NCI-H187 (cell line): Measurements from ENCODE around the gene ACSM3.
A peak's percentile ranks its signal among the peaks of the same experiment; 100 is the strongest.
"Not testable (repeated sequence)": the region's sequence is repeated elsewhere in the genome, so short reads cannot be mapped to it uniquely, and the experiment has no call there.

Experiments used
- DNase-seq, 2 experiments: peaks; one replicate each; lab custom pipeline; 2025; lab: John Stamatoyannopoulos, UW

ACSM3 gene, protein sequence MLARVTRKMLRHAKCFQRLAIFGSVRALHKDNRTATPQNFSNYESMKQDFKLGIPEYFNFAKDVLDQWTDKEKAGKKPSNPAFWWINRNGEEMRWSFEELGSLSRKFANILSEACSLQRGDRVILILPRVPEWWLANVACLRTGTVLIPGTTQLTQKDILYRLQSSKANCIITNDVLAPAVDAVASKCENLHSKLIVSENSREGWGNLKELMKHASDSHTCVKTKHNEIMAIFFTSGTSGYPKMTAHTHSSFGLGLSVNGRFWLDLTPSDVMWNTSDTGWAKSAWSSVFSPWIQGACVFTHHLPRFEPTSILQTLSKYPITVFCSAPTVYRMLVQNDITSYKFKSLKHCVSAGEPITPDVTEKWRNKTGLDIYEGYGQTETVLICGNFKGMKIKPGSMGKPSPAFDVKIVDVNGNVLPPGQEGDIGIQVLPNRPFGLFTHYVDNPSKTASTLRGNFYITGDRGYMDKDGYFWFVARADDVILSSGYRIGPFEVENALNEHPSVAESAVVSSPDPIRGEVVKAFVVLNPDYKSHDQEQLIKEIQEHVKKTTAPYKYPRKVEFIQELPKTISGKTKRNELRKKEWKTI

GRCh38 chr16:20763461-20764232, at the start of gene ACSM3:
Gene ACSM3, plus strand, starts transcription at chr16:20764014. Its CDS starts 6,021 bp downstream, at chr16:20770035.
- no peak for DNase-seq

- DNase-seq: not testable (repeated sequence)
Measured at GRCh38 chr16:20717718-20718117, 46.1 kb upstream of the ACSM3 start.

DNA sequence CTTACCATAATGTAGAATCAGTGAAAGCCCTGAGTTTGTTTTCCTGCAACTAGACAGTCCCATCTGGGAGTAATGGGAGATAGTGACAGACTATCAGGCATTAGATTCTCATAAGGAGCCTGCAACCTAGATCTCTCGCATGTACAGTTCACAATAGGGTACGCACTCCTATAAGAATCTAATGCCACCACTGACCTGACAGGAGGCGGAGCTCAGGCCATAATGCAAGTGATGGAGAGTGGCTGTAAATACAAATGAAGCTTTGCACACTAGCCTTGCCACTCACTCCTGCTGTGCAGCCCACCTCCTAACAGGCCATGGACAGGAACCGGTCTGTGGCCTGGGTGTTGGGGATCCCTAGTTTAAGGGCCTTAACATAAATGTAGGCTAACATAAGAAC, 43.6 kb upstream of the ACSM3 start:
- no peak for DNase-seq

DNA sequence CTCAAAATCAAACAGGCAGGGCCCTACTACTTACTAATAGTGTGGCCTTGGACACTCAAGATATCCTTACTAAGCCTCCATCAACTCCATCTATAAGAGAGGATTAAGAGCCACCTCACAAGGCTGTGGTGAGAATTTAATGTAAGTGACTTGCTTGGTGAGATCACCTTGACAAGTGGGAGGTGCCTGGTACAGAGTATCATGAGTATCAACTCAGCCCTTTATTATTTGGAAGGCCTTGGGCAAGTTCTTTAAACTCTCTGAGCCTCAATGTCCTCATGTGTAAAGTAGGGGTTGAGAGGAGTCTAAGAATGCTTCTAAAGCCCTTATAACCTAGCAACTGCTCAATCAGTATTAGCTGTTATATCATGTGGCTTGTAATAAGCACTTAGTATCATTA, 37.2 kb upstream of the ACSM3 start:
- DNase-seq: no peak

GRCh38 chr16:20727181-20727580, 36.6 kb upstream of the ACSM3 start:
- DNase-seq: no peak

DNA sequence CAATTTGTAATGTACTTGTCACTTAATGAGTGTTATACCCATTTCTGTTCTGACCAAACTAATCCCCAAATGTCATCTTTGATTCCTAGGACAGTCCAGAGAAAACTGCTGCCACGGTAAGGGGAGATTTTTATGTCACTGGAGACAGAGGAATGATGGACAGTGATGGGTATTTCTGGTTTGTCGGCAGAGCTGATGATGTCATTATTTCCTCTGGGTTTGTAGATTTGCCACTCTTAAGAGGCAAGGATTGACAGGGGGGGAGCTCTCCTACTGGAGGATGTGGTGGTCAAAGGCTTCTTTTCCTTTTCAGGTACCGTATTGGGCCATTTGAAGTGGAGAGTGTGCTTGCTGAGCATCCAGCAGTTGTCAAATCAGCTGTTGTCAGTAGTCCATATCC, 34.7 kb upstream of the ACSM3 start:
- DNase-seq: no peak

DNA sequence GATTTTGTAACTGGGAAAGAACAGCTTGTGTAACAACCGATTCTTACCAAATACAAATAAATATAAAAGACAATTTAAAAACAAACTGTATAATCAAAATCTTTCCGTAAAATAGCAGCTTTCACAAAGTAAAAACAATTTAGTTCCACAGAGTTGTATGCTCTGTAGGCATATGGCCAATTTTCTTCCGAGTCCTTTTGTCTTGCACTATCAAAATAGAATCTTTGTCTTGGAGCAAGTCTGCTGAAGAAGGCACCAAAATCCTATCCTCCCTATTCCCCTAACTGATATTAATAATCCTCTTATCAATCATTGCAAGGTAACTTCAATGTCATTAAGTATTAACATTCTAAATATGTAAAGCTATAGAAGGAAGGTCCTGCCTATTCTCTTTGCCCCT, 29.8 kb upstream of the ACSM3 start:
- DNase-seq: no peak

- no peak for DNase-seq
Measured at GRCh38 chr16:20734782-20735181, 29.0 kb upstream of the ACSM3 start.

GRCh38 chr16:20735490-20735889, 28.3 kb upstream of the ACSM3 start:
- DNase-seq: no peak

- DNase-seq: no peak
Measured at GRCh38 chr16:20740007-20740883, 23.6 kb upstream of the ACSM3 start.

- peak; percentile 2 to 44 for DNase-seq
Measured at GRCh38 chr16:20740901-20741521, 22.8 kb upstream of the ACSM3 start.

DNA sequence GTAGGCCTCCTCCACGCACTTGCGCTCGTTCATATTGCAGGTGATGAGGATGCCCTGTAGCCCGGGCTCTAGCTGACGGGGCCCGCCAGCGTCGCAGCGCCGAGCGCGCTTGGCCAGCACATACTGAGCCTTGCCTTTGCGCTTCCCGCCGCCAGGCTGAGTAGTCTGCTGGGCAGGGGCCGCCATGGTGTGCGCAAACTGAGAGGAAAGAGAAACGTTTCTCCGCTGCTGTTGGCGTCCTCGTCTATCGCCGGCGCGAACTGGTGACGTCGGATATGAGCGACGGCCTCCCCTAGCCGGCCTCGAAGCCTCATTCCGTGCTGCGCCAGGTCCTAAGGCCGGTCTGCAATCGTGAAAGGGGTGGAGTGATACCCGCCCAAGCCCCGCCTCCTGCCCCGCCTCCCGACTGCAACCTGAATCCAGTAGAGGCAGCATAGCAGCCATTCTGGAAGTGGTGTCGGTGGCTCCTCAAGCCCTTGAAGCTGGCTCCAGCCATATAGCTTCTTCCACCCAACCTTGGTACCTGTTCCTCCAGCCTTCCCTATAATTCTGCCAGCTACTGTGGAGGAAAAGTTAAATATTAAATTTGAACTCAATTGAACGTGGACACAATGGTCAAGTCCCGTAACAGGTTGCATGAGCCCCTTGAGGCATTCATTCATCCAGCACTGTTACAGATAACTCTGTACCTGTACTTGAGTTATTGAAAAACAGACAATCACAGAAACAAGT, 22.1 kb upstream of the ACSM3 start, which contains the start of gene THUMPD1:
Gene THUMPD1, minus strand, starts transcription at position 265 of the 732 bp plus-strand sequence. Its CDS starts 79 bp downstream, at position 186.
- DNase-seq: peak; percentile 79 to 84

DNA sequence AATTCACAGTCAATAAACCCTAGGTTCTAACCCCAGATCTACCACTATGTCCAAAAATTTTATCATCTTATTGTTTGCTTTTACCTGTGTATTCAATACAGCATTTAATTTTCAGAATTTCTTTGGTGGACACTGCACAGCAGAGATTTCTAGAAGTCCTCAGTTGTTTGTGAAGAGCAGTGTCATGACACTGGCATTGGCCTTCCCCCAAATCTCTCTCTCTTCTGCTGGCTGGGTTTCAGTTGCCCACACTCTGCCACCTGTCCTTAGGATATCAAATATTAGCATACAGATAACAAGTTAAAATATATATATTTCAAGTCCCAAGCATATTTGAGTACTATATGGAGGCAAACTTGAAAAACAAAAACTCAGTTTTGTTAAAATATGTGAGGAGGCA, 20.2 kb upstream of the ACSM3 start:
- DNase-seq: no peak

DNA sequence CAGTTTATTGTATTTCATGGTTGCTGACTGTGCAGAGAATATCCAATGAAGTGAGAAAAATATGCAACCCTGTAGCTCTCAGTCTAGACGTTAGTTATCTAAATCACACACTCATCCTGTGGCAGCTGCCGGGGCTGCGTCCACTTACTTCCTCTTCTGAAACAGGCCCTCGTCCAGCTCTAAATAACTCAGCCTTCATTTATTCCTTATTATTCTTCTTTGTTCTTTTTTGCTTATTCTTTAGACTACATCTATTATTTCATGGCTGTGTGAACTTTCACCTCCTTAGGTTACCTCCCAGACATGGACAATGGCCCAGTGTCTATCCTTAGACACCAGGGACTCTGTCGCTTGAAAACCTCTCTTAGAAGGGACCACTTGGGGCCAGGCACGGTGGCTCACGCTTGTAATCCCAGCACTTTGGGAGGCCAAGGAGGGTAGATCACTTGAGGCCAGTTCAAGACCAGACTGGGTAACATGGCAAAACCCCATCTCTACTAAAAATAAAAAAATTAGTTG, 18.8 kb upstream of the ACSM3 start:
- DNase-seq: no peak

- no peak for DNase-seq
Measured at GRCh38 chr16:20746461-20746860, 17.4 kb upstream of the ACSM3 start.

DNA sequence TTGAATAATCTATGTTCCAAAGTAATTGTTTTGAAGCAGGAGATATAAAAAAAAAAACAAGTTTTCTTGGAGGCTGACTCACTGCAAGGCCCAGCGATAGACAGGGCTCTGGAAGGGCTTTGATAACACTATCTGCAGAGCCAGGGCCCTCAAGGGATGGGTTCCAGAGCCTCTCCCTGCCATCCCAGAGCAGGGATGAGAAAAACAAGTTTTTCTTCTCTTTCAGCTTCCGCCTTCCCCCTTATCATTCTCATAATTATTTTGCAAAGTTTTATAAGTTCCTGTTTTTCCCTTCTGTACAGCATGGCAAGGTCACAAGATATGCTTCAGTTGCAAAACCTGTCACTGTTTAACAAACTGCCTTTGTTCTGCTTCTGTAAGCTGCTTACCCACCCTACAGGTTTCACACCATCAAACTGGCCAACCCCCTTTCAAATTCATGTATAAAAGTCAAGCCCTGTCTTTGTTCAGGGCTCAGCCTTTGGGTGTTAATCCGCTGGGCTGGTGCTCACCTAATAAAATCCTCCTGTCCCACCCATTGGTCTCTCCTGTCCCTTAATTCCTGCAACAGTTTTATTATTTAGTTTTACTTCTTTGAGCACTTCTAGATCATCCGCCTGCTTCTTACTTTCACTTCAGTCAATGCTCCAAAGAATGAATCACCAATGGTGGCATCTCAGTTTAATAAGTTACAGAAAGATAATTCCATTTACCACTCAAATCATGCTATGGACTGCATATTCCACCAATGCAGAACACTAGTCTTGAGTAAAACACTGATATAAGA, 16.6 kb upstream of the ACSM3 start:
- DNase-seq: no peak

DNA sequence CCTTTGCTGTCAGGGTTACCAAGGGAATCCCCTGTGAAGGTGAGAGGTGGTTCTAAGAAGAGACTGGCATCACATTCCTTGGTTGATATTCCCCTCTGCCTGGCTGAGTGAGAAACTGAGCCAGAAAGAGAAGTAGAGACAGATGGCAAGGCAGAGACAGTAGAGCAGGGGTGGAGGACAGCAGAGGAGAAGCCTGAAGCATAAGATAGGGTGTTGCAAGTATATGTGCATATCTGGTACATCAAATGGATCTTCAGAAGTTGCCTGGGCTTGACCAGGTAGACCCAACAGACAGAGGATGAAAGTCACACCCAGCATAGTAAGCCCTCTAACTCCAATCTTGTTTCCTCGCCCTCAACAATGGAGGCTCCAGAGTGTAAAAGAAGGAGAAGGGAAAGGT, 14.3 kb upstream of the ACSM3 start:
- no peak for DNase-seq

DNA sequence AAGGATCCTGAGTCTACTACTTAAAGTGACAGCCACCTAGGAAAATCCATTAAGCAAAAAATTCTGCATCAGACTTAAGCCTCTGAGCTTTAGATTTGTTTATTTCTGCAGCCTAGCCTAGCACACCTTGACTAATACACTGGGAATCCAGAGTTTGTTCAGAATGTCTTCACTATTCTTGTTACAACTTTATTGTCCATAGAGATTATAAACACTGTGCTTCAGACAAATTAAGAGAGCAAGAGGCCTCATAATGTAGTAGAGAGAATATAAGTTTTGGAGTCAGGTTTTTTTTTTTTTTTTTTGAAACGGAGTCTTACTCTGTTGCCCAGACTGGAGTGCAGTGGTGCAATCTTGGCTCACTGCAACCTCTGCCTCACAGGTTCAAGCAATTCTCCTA, 13.3 kb upstream of the ACSM3 start:
- no peak for DNase-seq

DNA sequence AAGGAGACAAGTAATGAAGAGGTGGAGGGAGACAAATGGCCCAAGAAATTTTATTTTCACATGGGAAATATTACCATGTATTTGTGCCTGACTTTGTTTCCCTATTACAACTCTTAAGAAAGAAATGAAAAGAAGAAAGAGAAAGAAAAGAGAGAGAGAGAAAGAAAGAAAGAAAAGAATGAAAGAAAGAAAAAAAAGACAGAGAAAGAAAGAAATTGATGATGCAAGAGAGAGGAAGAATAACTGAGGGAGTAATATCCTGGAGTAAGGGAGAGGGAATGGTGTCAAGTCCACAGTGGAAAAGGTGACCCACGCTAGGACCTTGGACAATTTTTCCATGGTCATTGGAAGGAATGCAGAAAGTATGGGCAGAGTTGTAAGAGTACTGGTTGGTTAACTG, 10.1 kb upstream of the ACSM3 start:
- DNase-seq: no peak

DNA sequence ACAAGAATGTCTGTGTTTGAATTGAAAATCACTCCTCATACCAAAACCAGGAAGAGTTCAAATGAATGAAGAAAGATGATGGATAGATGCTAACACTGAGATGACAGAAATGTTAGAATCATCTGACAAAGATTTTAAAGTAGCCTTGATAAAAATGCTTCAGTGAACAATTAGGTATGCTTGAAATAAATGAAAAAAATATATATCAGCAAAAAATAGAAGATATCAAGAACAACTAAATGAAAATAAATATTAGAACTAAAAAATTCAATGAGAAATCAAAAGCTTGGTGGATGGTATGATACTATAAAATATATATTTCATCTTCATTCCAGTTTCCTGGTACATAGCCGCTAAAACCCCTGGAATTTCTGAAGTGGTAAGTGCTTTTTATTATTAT, 8.6 kb upstream of the ACSM3 start:
- DNase-seq: no peak
